Adrenal gland (tissue), 5 donors: ENCODE data around the gene EPDR1.

Experiments
- POLR2A ChIP-seq, 2 donors: fragments of 450-650 bp; IDR thresholded peaks; one replicate each; pipeline ENCODE4 v1.6.1; 2017; ENCODE audit warnings: antibody characterized with exemption in 2 of 2, mild to moderate bottlenecking in 2 of 2, moderate library complexity in 1 of 2
- TF ChIP-seq, protein P1 (sequence below), 6 experiments: fragments of 450-650 bp in 4 of 6; fragments of 200-600 bp in 2 of 6; sonication (generic) in 1 of 6; IDR thresholded peaks; 1 replicate in 5 of 6; 2 replicates in 1 of 6; pipeline versions ENCODE4 v1.5.1 to v1.8.0; 2016 to 2021; ENCODE audit warnings: antibody characterized with exemption in 6 of 6, mild to moderate bottlenecking in 2 of 6, moderate library complexity in 1 of 6
- donor health status: DM: no; HTN: no; CAD: no.

DNA sequence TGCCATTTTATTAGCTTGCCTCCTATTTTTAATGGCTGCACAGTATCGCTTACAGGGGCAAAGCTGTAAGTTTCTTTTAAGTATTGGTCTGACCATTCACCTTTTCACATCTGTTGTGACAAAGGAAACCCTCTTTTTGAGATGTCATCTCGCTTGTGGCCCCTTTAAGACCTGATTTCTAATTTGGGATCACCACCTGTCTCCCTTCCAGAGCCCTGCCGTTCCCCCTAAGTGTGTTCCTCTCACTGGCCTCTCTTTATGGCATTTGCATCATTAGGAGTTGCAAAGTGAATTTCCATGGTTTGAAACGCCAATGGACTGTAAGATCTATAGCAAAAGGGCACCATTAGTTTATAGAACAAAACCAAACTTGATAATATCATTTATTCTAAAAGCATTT is 1.4 kb downstream of the EPDR1 start:
- TF ChIP-seq, protein P1, sequence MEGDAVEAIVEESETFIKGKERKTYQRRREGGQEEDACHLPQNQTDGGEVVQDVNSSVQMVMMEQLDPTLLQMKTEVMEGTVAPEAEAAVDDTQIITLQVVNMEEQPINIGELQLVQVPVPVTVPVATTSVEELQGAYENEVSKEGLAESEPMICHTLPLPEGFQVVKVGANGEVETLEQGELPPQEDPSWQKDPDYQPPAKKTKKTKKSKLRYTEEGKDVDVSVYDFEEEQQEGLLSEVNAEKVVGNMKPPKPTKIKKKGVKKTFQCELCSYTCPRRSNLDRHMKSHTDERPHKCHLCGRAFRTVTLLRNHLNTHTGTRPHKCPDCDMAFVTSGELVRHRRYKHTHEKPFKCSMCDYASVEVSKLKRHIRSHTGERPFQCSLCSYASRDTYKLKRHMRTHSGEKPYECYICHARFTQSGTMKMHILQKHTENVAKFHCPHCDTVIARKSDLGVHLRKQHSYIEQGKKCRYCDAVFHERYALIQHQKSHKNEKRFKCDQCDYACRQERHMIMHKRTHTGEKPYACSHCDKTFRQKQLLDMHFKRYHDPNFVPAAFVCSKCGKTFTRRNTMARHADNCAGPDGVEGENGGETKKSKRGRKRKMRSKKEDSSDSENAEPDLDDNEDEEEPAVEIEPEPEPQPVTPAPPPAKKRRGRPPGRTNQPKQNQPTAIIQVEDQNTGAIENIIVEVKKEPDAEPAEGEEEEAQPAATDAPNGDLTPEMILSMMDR (IDR thresholded peaks at IDR 0.05): no peak
- no peak for TF ChIP-seq POLR2A (IDR thresholded peaks at IDR 0.05)
